ENCODE results near the gene ACTN3.

- TF ChIP-seq CTCF (conservative IDR thresholded peaks at IDR 0.05 in 1 of 2, IDR thresholded peaks at IDR 0.05 in 1 of 2; ENCODE audit: low read depth in 1 of 2, low read length in 2 of 2) (no peak), EZH2 (IDR thresholded peaks at IDR 0.05; ENCODE audit: low read length, missing control alignments) (no peak)
These were observed 17.1 kb downstream of the ACTN3 start for GRCh38 chr11:66563832-66564231.

Measured in fibroblast of lung (primary cell).